Activated CD4-positive, alpha-beta T cell treated with anti-CD3 and anti-CD28 coated beads for 48 hours (primary cell): ENCODE results near the gene SNAPC3.
"Not testable (repeated sequence)": the region's sequence is repeated elsewhere in the genome, so short reads cannot be mapped to it uniquely, and the experiment has no call there.

Experiments used
- DNase-seq: peaks from one replicate; pipeline ENCODE4 v3.0.0-alpha.2; 2020

The SNAPC3 gene

GRCh38 chr9:15426019-15426418 is 3.3 kb downstream of the SNAPC3 start:
- DNase-seq = no peak

DNA sequence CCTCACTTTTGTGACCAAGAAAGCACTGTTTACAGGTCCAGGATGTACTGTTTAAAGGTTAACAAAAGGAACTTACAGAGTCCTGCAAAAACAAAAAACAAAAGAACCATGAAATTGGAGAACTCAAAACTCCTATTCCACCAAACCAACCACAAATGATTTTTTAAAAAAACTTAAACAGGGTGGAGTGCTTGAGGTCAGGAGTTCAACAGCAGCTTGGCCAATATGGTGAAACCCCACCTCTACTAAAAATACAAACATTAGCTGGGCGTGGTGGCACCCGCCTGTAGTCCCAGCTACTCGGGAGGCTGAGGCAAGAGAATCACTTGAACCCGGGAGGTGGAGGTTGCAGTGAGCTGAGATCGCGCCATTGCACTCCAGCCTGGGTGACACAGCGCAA is 5.0 kb downstream of the SNAPC3 start:
- DNase-seq = not testable (repeated sequence)

GRCh38 chr9:15430920-15431844 is 8.5 kb downstream of the SNAPC3 start:
- no peak for DNase-seq

DNA sequence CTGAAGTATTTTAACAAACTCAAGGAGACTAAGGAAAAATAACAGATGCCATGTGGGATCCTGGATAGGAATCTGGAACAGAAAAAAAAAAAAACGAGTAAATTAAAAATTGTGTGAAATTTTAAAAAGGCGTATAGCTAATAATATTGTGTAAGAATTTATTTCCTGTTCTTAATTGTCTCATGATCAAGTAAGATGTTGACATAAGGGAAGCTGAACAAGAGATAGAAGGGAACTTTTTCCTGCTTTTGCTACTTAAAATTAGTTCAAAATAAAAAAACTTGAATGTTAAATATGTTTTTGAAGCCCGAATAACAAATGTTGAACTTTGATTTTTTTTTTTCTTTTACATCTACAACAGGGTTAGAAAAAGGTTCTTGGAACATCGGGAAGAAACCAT is 10.5 kb downstream of the SNAPC3 start:
- no peak for DNase-seq

DNA sequence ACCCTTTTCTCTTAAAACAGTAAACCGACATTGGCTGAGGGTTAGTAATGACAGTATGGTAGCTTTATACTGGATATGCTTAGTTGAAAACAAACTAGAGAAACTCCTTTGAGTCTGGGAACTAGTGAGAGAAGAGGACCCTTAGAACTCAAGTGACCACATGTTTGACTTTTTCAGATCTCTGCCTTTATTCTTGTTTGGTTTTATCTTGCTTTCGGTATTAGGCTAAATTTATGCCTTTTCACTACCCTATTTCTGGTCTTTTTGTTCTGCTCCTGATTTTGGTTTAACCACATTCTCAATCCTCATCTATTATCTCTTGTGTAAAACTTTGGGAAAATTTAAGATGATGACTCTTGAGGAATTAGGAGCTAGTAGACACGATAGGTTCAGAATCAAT is 11.0 kb downstream of the SNAPC3 start:
- no peak for DNase-seq

DNA sequence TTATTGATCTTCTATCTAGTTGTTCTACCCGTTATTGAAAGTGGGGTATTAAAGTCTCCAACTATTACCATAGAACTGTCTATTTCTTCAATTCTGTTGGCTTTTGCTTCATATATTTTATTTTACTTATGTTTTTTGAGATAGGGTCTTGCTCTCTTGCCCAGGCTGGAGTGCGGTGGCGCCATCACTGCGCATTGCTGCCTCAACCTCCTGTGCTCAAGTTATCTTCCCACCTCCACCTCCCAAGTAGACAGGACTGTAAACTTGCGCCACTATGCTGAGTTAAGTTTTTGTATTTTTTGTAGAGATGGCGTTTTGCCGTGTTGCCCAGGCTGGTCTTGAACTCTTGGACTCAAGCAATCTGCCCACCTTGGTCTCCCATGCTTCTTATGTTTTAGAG is 16.2 kb downstream of the SNAPC3 start:
- DNase-seq = no peak

GRCh38 chr9:15441841-15442240 is 19.2 kb downstream of the SNAPC3 start:
- DNase-seq = not testable (repeated sequence)

- DNase-seq = not testable (repeated sequence)
Measured at GRCh38 chr9:15442264-15442663, 19.6 kb downstream of the SNAPC3 start.

- no peak for DNase-seq
Measured at GRCh38 chr9:15444141-15444540, 21.5 kb downstream of the SNAPC3 start.

GRCh38 chr9:15453956-15454355 is 31.3 kb downstream of the SNAPC3 start:
- no peak for DNase-seq

GRCh38 chr9:15461056-15461455 is 38.4 kb downstream of the SNAPC3 start:
- DNase-seq = no peak

- DNase-seq = no peak
Measured at GRCh38 chr9:15461601-15462000, 38.9 kb downstream of the SNAPC3 start.

- no peak for DNase-seq
Measured at GRCh38 chr9:15468145-15468544, 45.5 kb downstream of the SNAPC3 start.

DNA sequence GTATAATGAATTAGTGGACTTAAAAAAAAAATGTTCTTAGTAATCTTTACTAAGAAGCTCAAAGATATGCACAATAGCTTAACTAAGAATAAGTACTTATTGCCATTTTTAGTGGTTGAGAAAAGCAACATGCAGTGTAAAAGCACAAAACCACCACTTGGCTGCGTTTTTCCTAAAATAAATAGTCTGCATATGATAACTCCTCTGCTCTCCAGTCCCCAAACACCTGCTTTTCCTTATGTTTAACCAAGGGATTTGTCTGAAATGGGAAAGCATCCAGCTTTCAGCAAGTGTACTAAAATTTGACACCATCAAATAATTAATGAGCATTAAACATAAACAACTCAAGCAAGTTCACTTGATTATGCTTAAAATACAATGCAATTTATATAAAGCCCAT is 46.7 kb downstream of the SNAPC3 start:
- DNase-seq = no peak

GRCh38 chr9:15469862-15470261 is 47.2 kb downstream of the SNAPC3 start:
- no peak for DNase-seq

- no peak for DNase-seq
Measured at GRCh38 chr9:15475923-15476536, 53.4 kb downstream of the SNAPC3 start.

GRCh38 chr9:15480028-15480427 is 57.4 kb downstream of the SNAPC3 start:
- no peak for DNase-seq

- DNase-seq = no peak
Measured at GRCh38 chr9:15482146-15482545, 59.5 kb downstream of the SNAPC3 start.

- DNase-seq = no peak
Measured at GRCh38 chr9:15484802-15485201, 62.1 kb downstream of the SNAPC3 start.

GRCh38 chr9:15485836-15486666 is 63.4 kb downstream of the SNAPC3 start:
- DNase-seq = no peak

DNA sequence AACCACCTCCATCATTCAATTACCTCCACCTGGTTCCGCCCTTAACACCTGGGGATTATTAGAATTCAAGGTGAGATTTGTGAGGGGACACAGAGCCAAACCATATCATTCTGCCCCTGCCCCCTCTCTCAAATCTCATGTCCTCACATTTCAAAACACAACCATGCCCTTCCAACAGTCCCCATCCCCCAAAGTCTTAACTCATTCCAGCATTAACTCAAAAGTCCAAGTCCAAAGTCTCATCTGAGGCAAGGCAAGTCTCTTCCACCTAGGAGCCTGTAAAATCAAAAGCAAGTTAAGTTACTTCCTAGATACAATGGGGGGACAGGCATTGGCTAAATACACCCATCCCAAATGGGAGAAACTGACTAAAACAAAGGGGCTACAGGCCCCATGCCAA is 69.3 kb downstream of the SNAPC3 start:
- DNase-seq = no peak

DNA sequence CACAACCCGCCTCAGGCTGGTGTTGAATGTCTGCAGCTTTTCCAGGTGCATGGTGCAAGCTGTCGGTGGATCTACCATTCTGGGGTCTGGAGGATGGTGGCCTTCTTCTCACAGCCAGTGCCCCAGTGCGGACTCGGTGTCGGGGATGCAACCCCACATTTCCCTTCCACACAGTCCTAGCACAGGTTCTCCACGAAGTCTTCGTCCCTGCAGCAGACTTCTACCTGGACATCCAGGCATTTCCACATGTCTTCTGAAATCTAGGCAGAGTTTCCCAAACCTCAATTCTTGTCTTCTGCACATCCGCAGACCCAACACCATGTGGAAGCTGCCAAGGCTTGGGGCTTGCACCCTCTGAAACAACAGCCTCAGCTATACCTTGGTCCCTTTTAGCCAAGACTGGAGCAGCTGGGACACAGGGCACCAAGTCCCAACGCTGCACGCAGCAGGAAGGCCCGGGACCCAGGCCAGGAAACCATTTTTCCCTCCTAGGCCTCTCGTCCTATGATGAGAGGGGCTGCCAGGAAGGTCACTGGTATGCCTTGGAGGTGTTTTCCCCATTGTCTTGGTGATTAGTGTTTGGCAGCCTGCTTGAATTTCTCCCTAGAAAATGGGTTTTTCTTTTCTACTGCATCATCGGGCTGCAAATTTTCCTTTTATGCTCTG is 69.9 kb downstream of the SNAPC3 start:
- no peak for DNase-seq
